HepG2 (cell line): Measurements from ENCODE around the gene SLC26A5. TPM values are rescaled to one million over a fixed set of nuclear protein-coding genes. Genes with fewer than 3 reads are reported as not detected.
A peak's percentile ranks its signal among the peaks of the same experiment; 100 is the strongest.
"Not testable (repeated sequence)": the region's sequence is repeated elsewhere in the genome, so short reads cannot be mapped to it uniquely, and the experiment has no call there.

Source experiments
- ATAC-seq: fragments of 200-7000 bp; cut with Tn5 transposase; 3 replicates; pipeline ENCODE4 v1.9.1; 2020; ENCODE audit warnings: mild to moderate bottlenecking, moderate library complexity
- BruUV-seq: library from RNA; stranded (reverse); fragments of 400-500 nt; replicated peaks from 2 replicates; lab custom pipeline; 2021; lab: Mats Ljungman, UMichigan
- CTCF ChIA-PET: fragments of 300-600 bp; formaldehyde crosslinking; extraction: SDS; loops from one replicate; lab custom pipeline; 2021; ENCODE audit warnings: low total read pairs, inconsistent platforms, low intra/inter-chr PET ratio; lab: Yijun Ruan, JAX
- POLR2A ChIA-PET: fragments of 350-600 bp; sonication (Branson Sonifier 250); formaldehyde crosslinking; loops from one replicate; lab custom pipeline; 2020; ENCODE audit warnings: antibody characterized with exemption, inconsistent platforms; lab: Yijun Ruan, JAX
- DNase-seq: peaks from one replicate; pipeline ENCODE4 v3.0.0-alpha.2; 2015; ENCODE audit warnings: low spot score
- FAIRE-seq: peaks from 3 replicates; lab custom pipeline; 2011; peaks lifted over from hg19 to GRCh38; lab: Jason Lieb, UNC
- H2AFZ ChIP-seq: one replicate; pipeline ENCODE4 v1.6.1; 2011; ENCODE audit warnings: low read length, inconsistent platforms
- H3K27ac ChIP-seq: fragments of 300-600 bp; 3 replicates; pipeline ENCODE4 v1.8.0; 2011; ENCODE audit warnings: mixed run types, mild to moderate bottlenecking, mixed read lengths, low read length, inconsistent platforms; ENCODE audit not compliant: insufficient read depth; ENCODE audit errors: extremely low read length
- H3K27me3 ChIP-seq, 2 experiments: fragments of 200-600 bp in 1 of 2; 2 replicates in 1 of 2; 3 replicates in 1 of 2; pipeline versions ENCODE4 v1.6.0 to v1.8.0; 2011; ENCODE audit warnings: low read length in 2 of 2, mild to moderate bottlenecking in 2 of 2, moderate library complexity in 2 of 2, inconsistent platforms in 1 of 2; ENCODE audit not compliant: insufficient read depth in 2 of 2, control insufficient read depth in 1 of 2
- H3K36me3 ChIP-seq, 2 experiments: fragments of 200-600 bp in 1 of 2; replicated peaks in 1 of 2; 2 replicates in 1 of 2; 3 replicates in 1 of 2; pipeline versions ENCODE4 v1.5.1 to v1.8.0; 2011; ENCODE audit warnings: low read length in 2 of 2, inconsistent platforms in 1 of 2; ENCODE audit not compliant: insufficient read depth in 2 of 2, control insufficient read depth in 1 of 2
- H3K4me1 ChIP-seq: 2 replicates; pipeline ENCODE4 v1.5.1; 2012; ENCODE audit warnings: low read length, inconsistent platforms; ENCODE audit not compliant: insufficient read depth
- H3K4me2 ChIP-seq: 2 replicates; pipeline ENCODE4 v1.6.0; 2011; ENCODE audit warnings: low read depth, low read length, inconsistent platforms
- H3K4me3 ChIP-seq, 3 experiments: fragments of 200-600 bp in 1 of 3; sonication (generic), shearing (Covaris generic) in 1 of 3; replicated peaks in 1 of 3; 2 replicates each; pipeline ENCODE4 v1.5.1; 2011 to 2016; ENCODE audit warnings: low read length in 3 of 3, inconsistent platforms in 2 of 3, low read depth in 2 of 3, mild to moderate bottlenecking in 2 of 3, control low read depth in 1 of 3, mixed read lengths in 1 of 3; ENCODE audit not compliant: insufficient read depth in 1 of 3
- H3K79me2 ChIP-seq: one replicate; pipeline ENCODE4 v1.6.1; 2011; ENCODE audit warnings: low read length, inconsistent platforms; ENCODE audit not compliant: insufficient read depth
- H3K9ac ChIP-seq: 2 replicates; pipeline ENCODE4 v1.6.0; 2011; ENCODE audit warnings: mild to moderate bottlenecking, low read depth, low read length, inconsistent platforms; ENCODE audit not compliant: insufficient read depth
- H3K9me3 ChIP-seq: 2 replicates; pipeline ENCODE4 v1.5.1; 2012; ENCODE audit warnings: mild to moderate bottlenecking, low read length
- H4K20me1 ChIP-seq: 2 replicates; pipeline ENCODE4 v1.6.0; 2011; ENCODE audit warnings: inconsistent platforms, mild to moderate bottlenecking, low read length, moderate library complexity; ENCODE audit not compliant: insufficient read depth
- ARID5B ChIP-seq: IDR thresholded peaks from 2 replicates; pipeline ENCODE4 v1.4.0; 2020; ENCODE audit warnings: mild to moderate bottlenecking, missing genetic modification reagents
- DMAP1 ChIP-seq: IDR thresholded peaks from 2 replicates; pipeline ENCODE4 v1.6.1; 2016
- FOXK1 ChIP-seq: sonication (generic); formaldehyde crosslinking; IDR thresholded peaks from 2 replicates; pipeline ENCODE4 v1.4.0; 2020; ENCODE audit warnings: low read depth, missing genetic modification reagents, borderline replicate concordance
- HDAC2 ChIP-seq: sonication (generic); formaldehyde crosslinking; IDR thresholded peaks from 2 replicates; pipeline ENCODE4 v1.4.0; 2020; ENCODE audit warnings: missing genetic modification reagents
- HNF4A ChIP-seq: sonication (generic); formaldehyde crosslinking; IDR thresholded peaks from 2 replicates; pipeline ENCODE4 v1.4.0; 2020; ENCODE audit warnings: missing genetic modification reagents
- HOXA3 ChIP-seq: sonication (generic); formaldehyde crosslinking; IDR thresholded peaks from 2 replicates; pipeline ENCODE4 v1.5.0; 2020; ENCODE audit warnings: missing genetic modification reagents
- MEIS1 ChIP-seq: sonication (generic); formaldehyde crosslinking; IDR thresholded peaks from 2 replicates; pipeline ENCODE4 v1.9.0; 2021; ENCODE audit warnings: mild to moderate bottlenecking, missing genetic modification reagents, moderate library complexity, borderline replicate concordance
- PAXIP1 ChIP-seq: sonication (generic); formaldehyde crosslinking; conservative IDR thresholded peaks from 2 replicates; pipeline ENCODE4 v1.4.0; 2020; ENCODE audit warnings: mild to moderate bottlenecking, missing genetic modification reagents, moderate library complexity
- RXRB ChIP-seq: IDR thresholded peaks from 2 replicates; pipeline ENCODE4 v1.6.1; 2016; ENCODE audit warnings: borderline replicate concordance, missing genetic modification reagents, missing compliant biosample characterization
- ZNF281 ChIP-seq: sonication (generic); formaldehyde crosslinking; IDR thresholded peaks from 2 replicates; pipeline ENCODE4 v1.4.0; 2020; ENCODE audit warnings: missing genetic modification reagents, borderline replicate concordance
- ZNF776 ChIP-seq: sonication (generic); formaldehyde crosslinking; IDR thresholded peaks from 2 replicates; pipeline ENCODE4 v1.4.0; 2020; ENCODE audit warnings: mild to moderate bottlenecking, missing genetic modification reagents
- WGBS: methylation state at CpG from one replicate; pipeline ENCODE4 v1.1.6; 2017; ENCODE audit warnings: low lambda C conversion rate; 5-methylcytosine and 5-hydroxymethylcytosine counted together
- in situ Hi-C: cut with HindIII; loops from 2 replicates; pipeline ENCODE4 v1.10.0; 2017; ENCODE audit warnings: low pct_unique_long_range_greater_than_20kb; ENCODE audit not compliant: extremely low pct_ligation_motif_present
- intact Hi-C: fragments of 100-400 bp; cut with micrococcal nuclease; formaldehyde crosslinking; loops from one replicate; pipeline ENCODE4 v1.10.0; 2022; ENCODE audit not compliant: unreplicated experiment
- polyA plus RNA-seq, 8 experiments: library from polyadenylated mRNA; depleted of rRNA in 3 of 8; stranded (reverse) in 7 of 8; unstranded in 1 of 8; fragments of >200 nt; fragmentation: Illumina TruSeq in 4 of 8; extraction: Trizol in 4 of 8; gene quantifications; 2 replicates each; pipeline versions ENCODE4 v1.2.1 to v1.2.3, GENCODE V29; 2011 to 2016; ENCODE audit warnings: low read depth in 4 of 8, missing spikeins in 1 of 8, mixed read lengths in 1 of 8; ENCODE audit not compliant: insufficient read depth in 1 of 8
- total RNA-seq, 5 experiments: library from RNA; depleted of rRNA; stranded (reverse); fragments of >200 nt; fragmentation: Illumina TruSeq; extraction: Trizol; gene quantifications; 2 replicates each; pipeline ENCODE4 v1.2.3, GENCODE V29; 2016; ENCODE audit warnings: low read depth in 1 of 5

Gene SLC26A5
- total and polyA plus RNA-seq, 2 of the 13 experiments (the other 11 are each of a cell fraction or from before 2014, with no cell fraction given): 0.08 to 0.11 TPM

GRCh38 chr7:103405789-103406613 is 40.0 kb downstream of the SLC26A5 start:
- ChIA-PET POLR2A (interaction anchor here (0.7 to 2.4 kb wide), 6 partner anchors 18 to 110 kb away, joined by 3 to 13 read pairs (median 4); partner anchors contain the start of genes DNAJC2, PMPCB and PSMC2), CTCF (interaction anchor here (3.1 kb wide), 1 partner anchor 109 kb away, joined by 36 read pairs; the partner anchor contains the start of gene PMPCB)
- not testable (repeated sequence) for H3K9ac ChIP-seq, H4K20me1 ChIP-seq, H2AFZ ChIP-seq, H3K27me3 ChIP-seq, H3K79me2 ChIP-seq, H3K9me3 ChIP-seq, BruUV-seq, H3K36me3 ChIP-seq, FAIRE-seq
- 50% methylated on average over 5 of the region's 7 CpGs for WGBS
- ATAC-seq (peak; percentile 69), DNase-seq (peak; percentile 51)
- H3K4me1 ChIP-seq: peaks cover 21% of the 10 kb centered on the region
- H3K27ac ChIP-seq: peak overlapping the region; percentile 28
- H3K4me2 ChIP-seq: peak overlapping the region; percentile 70
- H3K4me3 ChIP-seq: peak overlapping the region in 1 of 3 experiments; percentile 11; a peak in 1 of 6 replicates
- intact Hi-C loops: loop anchor here (2.0 kb wide), 2 partner anchors 17 to 61 kb away; partner anchors contain the start of gene DNAJC2
- in situ Hi-C loops: loop anchor here (5.0 to 10.0 kb wide), 2 partner anchors 61 to 109 kb away; partner anchors contain the start of genes DNAJC2, PMPCB and PSMC2
- TF ChIP-seq DMAP1: 0 out of 2 replicates have a peak, but pooled peaks have one; percentile 4
- 0 out of 2 replicates have a peak, but pooled peaks have one; percentile 33 for TF ChIP-seq HDAC2
- peak; percentile 42; the same call in 1 of the 2 replicates for TF ChIP-seq HOXA3 (CRISPR knock-in tag)
- peak; percentile 23; the same call in 1 of the 2 replicates for TF ChIP-seq ZNF776 (CRISPR knock-in tag)
- TF ChIP-seq PAXIP1: peak; percentile 52; the same call in 1 of the 2 replicates
- TF ChIP-seq ARID5B: peak; percentile 54; the same call in 1 of the 2 replicates
- peak; percentile 95 for TF ChIP-seq ZNF281 (CRISPR knock-in tag)
- peak; percentile 68; the same call in 1 of the 2 replicates for TF ChIP-seq MEIS1 (CRISPR knock-in tag)
- peak; percentile 33; the same call in 1 of the 2 replicates for TF ChIP-seq RXRB
- peak; percentile 56; the same call in 1 of the 2 replicates for TF ChIP-seq FOXK1 (CRISPR knock-in tag)
- TF ChIP-seq HNF4A (CRISPR knock-in tag): 0 out of 2 replicates have a peak, but pooled peaks have one; percentile 28
